ENCODE results near the gene TMEM106A.
"Not testable (repeated sequence)": the region's sequence is repeated elsewhere in the genome, so short reads cannot be mapped to it uniquely, and the experiment has no call there.

TMEM106A gene

GRCh38 chr17:43211480-43212402, at the start of gene TMEM106A:
Gene TMEM106A (plus strand): TSS chr17:43211875. CDS start chr17:43213042, 1,167 bp downstream.
- DNase-seq (ENCODE audit: low read depth), result peak; percentile 74

GRCh38 chr17:43165971-43166370, 45.7 kb upstream of the TMEM106A start:
- not testable (repeated sequence) for DNase-seq (ENCODE audit: low read depth)

DNA sequence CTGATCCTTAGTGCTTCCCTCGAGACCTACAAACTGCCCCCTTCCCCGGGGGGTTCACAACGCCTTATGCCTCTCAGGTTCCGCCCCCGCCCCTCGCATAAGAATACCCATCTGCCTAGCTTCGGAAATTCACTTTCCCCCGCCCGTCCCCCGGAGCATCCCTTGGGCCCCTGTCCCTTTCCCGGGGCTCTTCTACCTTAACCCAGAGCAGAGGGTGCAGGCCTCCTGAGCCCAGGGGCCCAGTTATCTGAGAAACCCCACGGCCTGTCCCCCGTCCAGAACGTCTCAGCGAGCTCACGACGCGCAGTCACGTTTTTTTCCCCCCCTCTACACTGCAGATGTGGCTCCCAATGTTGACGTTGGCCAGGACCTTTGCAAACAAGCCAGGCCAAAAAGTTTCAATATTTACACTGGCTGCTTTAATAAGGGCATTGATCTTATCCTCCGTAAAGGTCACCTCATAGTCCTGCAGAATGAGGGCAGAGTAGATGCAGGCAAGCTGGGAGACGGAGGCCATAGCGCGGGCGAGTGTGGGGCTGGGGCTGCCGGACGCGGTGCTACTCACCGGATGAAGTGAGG, 42.0 kb upstream of the TMEM106A start:
- DNase-seq (ENCODE audit: low read depth), result no peak

DNA sequence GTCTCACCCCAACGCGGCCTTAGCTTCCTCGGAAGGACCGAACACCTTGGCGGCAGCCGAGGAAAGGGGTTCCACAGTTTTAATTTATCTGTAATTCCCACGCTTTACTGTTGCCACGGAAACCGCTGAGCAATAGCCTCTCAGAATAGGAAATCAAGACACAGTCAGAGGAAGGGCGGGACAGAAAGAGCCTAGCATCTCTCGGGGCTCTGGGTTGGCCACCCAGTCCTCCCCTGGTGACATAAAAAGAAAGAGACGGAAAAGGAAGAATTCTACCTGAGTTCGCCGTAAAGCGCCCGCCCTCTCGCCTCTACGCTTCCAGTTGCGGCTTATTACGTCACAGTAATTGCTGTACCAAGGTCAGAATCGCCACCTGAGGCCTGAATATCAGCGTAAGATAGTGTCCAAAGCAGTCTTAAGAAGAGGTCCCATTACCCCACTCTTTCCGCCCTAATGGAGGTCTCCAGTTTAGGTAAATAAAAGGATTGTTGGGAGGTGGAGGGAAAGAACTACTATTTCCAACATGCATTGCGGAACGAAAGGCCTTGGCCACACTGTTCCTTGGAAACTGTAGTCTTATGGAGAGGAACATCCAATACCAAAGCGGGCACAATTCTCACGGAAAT, 41.4 kb upstream of the TMEM106A start:
- DNase-seq (ENCODE audit: low read depth), result peak; percentile 92

DNA sequence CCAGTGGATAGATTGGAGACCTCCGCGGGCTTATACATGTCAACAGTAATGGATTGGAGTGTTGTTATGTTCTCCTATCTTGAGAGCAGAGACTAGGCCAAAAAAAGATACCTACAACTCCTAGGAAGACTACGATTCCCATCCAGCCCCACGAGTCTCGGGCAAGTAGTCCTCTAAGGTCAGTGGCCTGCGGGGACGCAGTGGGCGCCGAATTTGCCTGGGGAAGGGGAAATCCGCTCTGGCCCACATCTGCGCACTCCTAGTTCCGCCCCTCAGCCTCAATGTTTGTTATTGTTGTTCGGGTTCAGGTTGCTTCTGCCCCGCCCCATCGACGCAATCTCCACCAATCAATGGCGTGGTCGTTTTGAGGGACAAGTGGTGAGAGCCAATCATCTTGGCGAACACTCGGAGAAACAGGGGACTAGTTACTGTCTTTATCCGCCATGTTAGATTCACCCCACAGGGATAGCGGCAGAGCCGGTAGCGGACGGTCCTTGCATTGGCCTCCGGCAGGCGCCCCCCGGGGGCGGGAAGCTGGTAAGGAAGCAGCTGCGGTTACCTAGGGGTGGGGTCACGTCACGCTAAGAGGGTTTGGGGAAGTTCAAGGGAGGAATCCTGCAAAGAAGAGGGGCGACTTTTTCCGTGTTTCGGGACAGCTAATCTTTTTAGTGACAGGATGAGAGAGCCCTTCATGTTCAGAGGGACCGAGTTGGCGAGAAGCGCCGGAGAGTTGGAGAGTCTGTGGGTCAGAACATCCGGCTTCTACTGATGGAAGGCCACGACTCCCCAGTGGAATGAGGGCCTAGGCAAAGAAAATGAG, 40.7 kb upstream of the TMEM106A start, which contains the start of gene NBR1:
Gene NBR1, plus strand, starts transcription at position 449 of the 820 bp plus-strand sequence. CDS start 4,586 bp downstream, outside the sequence.
- peak; percentile 98 for DNase-seq (ENCODE audit: low read depth)

GRCh38 chr17:43171586-43172487, 39.8 kb upstream of the TMEM106A start:
- DNase-seq (ENCODE audit: low read depth), result peak; percentile 77

DNA sequence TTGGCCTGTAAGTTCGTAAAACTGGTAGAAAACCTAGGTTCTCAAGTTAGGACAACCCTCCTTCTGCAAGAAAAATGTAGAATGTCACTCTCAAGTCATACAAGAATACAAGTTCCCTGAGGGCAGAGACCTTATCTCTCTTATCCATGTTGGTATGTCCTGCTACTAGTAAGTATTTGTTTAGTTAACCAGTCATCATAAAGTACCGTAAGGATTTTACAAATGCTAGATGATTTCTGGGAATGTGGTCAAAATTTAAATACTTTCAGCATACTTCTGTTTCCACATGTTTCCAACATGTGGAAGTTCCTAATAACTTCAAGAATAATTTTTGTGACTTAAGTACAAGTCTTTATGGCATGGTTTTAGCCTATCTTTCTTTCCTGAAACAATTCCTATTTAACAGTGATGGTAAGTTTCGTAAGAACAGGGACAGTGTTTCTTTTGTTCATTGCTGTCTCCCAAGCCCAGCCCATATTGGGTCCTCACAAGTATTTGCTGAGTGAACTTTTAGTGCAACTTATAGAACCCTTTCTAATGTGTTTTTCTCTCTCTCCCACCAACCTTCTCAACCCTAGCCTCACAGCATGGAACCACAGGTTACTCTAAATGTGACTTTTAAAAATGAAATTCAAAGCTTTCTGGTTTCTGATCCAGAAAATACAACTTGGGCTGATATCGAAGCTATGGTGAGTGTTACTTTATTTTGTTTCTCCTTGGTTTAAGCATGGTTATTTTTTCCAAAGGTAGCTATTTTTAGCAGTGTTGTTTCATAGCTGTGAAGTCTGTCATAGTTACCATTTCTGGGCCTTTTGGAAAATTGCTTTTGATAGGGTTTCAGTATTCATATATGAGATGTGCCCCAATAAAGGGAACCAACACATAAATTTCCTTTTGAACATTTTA, 36.2 kb upstream of the TMEM106A start:
- DNase-seq (ENCODE audit: low read depth), result peak; percentile 60

GRCh38 chr17:43176119-43176570, 35.5 kb upstream of the TMEM106A start:
- no peak for DNase-seq (ENCODE audit: low read depth)

DNA sequence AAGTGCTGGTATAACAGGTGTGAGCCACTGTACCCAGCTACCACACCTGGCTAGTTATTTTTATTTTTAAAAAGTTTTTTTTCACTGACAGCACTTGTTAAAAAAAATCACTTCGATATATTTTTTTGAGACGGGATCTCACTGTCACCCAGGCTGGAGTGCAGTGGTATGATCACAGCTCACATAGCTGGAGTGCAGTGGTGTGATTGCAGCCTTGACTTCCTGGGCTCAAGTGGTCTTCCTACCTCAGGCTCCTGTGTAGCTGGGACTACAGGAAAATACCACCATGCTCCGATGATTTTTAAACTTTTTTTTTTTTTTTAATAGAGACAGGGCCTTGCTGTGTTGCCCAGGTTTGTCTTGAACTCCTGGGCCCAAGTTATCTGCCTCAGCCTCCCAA, 27.8 kb upstream of the TMEM106A start:
- DNase-seq (ENCODE audit: low read depth), result no peak

DNA sequence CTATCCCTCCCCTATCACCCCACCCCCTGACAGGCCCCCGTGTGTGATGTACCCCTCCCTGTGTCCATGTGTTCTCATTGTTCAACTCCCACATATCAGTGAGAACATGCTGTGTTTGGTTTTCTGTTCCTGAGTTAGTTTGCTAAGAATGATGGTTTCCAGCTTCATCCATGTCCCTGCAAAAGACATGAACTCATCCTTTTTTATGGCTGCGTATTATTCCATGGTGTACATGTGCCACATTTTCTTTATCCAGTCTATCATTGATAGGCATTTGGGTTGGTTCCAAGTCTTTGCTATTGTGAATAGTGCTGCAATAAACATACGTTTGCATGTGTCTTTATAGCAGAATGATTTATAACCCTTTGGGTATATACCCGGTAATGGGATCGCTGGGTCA, 25.0 kb upstream of the TMEM106A start:
- DNase-seq (ENCODE audit: low read depth), result not testable (repeated sequence)

- DNase-seq (ENCODE audit: low read depth), result no peak
Observed at GRCh38 chr17:43193251-43193650, 18.4 kb upstream of the TMEM106A start.

- DNase-seq (ENCODE audit: low read depth), result no peak
Observed at GRCh38 chr17:43199633-43200032, 12.0 kb upstream of the TMEM106A start.

DNA sequence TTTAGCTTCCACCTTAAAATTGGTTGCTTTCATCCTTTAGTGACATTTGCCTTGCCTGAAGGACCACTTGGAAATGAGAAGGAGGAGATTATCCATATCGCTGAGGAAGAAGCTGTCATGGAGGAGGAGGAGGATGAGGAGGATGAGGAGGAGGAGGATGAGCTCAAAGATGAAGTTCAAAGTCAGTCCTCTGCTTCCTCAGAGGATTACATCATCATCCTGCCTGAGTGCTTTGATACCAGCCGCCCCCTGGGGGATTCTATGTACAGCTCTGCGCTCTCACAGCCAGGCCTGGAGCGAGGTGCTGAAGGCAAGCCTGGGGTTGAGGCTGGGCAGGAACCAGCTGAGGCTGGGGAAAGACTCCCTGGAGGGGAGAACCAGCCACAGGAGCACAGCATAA, 11.5 kb upstream of the TMEM106A start:
- DNase-seq (ENCODE audit: low read depth), result no peak

DNA sequence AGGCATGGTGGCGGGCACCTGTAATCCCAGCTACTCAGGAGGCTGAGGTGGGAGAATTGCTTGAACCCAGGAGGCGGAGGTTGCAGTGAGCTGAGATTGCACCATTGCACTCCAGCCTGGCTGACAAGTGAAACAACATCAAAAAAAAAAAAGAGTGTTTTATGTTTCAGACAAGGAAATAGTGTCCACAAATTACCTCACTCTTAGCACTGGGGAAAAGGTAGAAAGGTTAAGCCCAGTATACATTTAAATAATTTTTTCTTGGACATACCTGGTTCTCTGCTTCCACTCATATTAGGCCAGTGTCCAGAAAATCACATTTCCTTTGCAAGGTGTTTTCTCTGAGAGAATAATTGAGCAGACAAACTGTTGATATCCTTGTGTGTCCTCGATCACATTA, 8.7 kb upstream of the TMEM106A start:
- not testable (repeated sequence) for DNase-seq (ENCODE audit: low read depth)

DNA sequence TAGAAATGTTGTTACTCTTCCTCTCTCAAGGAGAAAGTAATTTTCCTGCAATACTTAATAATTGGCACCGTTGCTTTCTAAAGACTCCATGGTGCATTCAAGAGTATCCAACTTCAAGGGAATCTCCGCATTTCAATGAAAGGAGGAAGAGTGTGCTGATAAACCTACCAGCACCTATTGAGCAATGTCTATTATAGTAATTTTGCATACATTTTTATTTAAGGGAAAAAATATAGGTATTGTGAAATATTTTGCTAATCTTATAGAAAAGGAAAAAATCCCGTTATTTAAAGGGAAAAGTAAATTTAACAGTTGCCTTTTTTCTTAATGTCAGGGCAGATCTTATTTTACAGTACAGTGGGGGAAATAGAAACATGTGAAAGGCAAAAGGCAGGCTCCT, 1.1 kb upstream of the TMEM106A start:
- DNase-seq (ENCODE audit: low read depth), result no peak

- DNase-seq (ENCODE audit: low read depth), result no peak
Observed at GRCh38 chr17:43211123-43211479, 574 bp upstream of the TMEM106A start.

GRCh38 chr17:43212641-43213490, 1.2 kb downstream of the TMEM106A start:
- no peak for DNase-seq (ENCODE audit: low read depth)

GRCh38 chr17:43213545-43213944, 1.9 kb downstream of the TMEM106A start:
- DNase-seq (ENCODE audit: low read depth), result no peak

- DNase-seq (ENCODE audit: low read depth), result no peak
Observed at GRCh38 chr17:43215341-43215740, 3.7 kb downstream of the TMEM106A start.
